Keratinocyte (primary cell): ENCODE data around the gene ETF1. TPM values are rescaled to one million over a fixed set of nuclear protein-coding genes. Genes with fewer than 3 reads are reported as not detected.

Experiments
- DNase-seq: peaks from one replicate; pipeline ENCODE4 v3.0.0-alpha.2; 2011; ENCODE audit warnings: low read depth, missing footprints, low spot score
- FAIRE-seq: peaks from 2 replicates; lab custom pipeline; 2011; peaks lifted over from hg19 to GRCh38; lab: Jason Lieb, UNC
- H2AFZ ChIP-seq: 2 replicates; pipeline ENCODE4 v1.6.0; 2012; ENCODE audit warnings: low read length, control low read depth, inconsistent platforms; ENCODE audit not compliant: control insufficient read depth
- H3K27ac ChIP-seq: 2 replicates; pipeline ENCODE4 v1.5.1; 2011; ENCODE audit warnings: low read length; ENCODE audit not compliant: control insufficient read depth, insufficient read depth
- H3K27me3 ChIP-seq: 3 replicates; pipeline ENCODE4 v1.6.0; 2011; ENCODE audit warnings: low read length; ENCODE audit not compliant: control insufficient read depth, insufficient read depth; ENCODE audit errors: extremely low read depth
- H3K36me3 ChIP-seq, 2 experiments: 2 replicates in 1 of 2; 3 replicates in 1 of 2; pipeline ENCODE4 v1.5.1; 2011; ENCODE audit warnings: low read length in 2 of 2, mild to moderate bottlenecking in 1 of 2; ENCODE audit not compliant: control insufficient read depth in 2 of 2, insufficient read depth in 2 of 2; ENCODE audit errors: extremely low read depth in 1 of 2
- H3K4me1 ChIP-seq: 3 replicates; pipeline ENCODE4 v1.5.1; 2011; ENCODE audit warnings: low read length; ENCODE audit not compliant: control insufficient read depth, insufficient read depth; ENCODE audit errors: extremely low read depth
- H3K4me2 ChIP-seq: 3 replicates; pipeline ENCODE4 v1.6.0; 2011; ENCODE audit warnings: low read depth, low read length; ENCODE audit not compliant: control insufficient read depth, insufficient read depth; ENCODE audit errors: extremely low read depth
- H3K4me3 ChIP-seq, 3 experiments: fragments of 200-600 bp in 1 of 3; sonication (generic) in 1 of 3; 2 replicates in 2 of 3; 3 replicates in 1 of 3; pipeline ENCODE4 v1.5.1; 2011 to 2016; ENCODE audit warnings: low read length in 3 of 3, mild to moderate bottlenecking in 3 of 3, control low read depth in 2 of 3, inconsistent platforms in 1 of 3, low read depth in 1 of 3, mixed read lengths in 1 of 3, mixed run types in 1 of 3, moderate library complexity in 1 of 3; ENCODE audit not compliant: control insufficient read depth in 2 of 3, insufficient read depth in 2 of 3; ENCODE audit errors: extremely low read depth in 1 of 3
- H3K79me2 ChIP-seq: 2 replicates; pipeline ENCODE4 v1.6.0; 2012; ENCODE audit warnings: low read length; ENCODE audit not compliant: control insufficient read depth, insufficient read depth
- H3K9ac ChIP-seq: 3 replicates; pipeline ENCODE4 v1.6.0; 2011; ENCODE audit warnings: low read length; ENCODE audit not compliant: control insufficient read depth, insufficient read depth; ENCODE audit errors: extremely low read depth
- H3K9me1 ChIP-seq: 3 replicates; pipeline ENCODE4 v1.6.0; 2011; ENCODE audit warnings: low read length; ENCODE audit not compliant: control insufficient read depth, insufficient read depth; ENCODE audit errors: extremely low read depth
- H3K9me3 ChIP-seq: 2 replicates; pipeline ENCODE4 v1.5.1; 2012; ENCODE audit warnings: low read depth, low read length; ENCODE audit not compliant: control insufficient read depth
- H4K20me1 ChIP-seq: 3 replicates; pipeline ENCODE4 v1.6.0; 2011; ENCODE audit warnings: low read length; ENCODE audit not compliant: control insufficient read depth, insufficient read depth; ENCODE audit errors: extremely low read depth
- EZH2 ChIP-seq: IDR thresholded peaks from one replicate; pipeline ENCODE4 v1.6.1; 2012; ENCODE audit warnings: inconsistent platforms, mild to moderate bottlenecking, low read length, moderate library complexity
- dilution Hi-C: fragments of 300-500 bp; cut with MboI; formaldehyde crosslinking; loops from one replicate; pipeline ENCODE4 v1.7.0; 2020; ENCODE audit warnings: low sequenced_read_pairs; ENCODE audit not compliant: extremely low pct_ligation_motif_present
- polyA plus RNA-seq, 5 experiments: library from polyadenylated mRNA; depleted of rRNA in 3 of 5; stranded (reverse) in 3 of 5; stranded (forward) in 1 of 5; unstranded in 1 of 5; fragments of >200 nt; gene quantifications; 1 replicate in 1 of 5; 2 replicates in 3 of 5; 3 replicates in 1 of 5; pipeline versions ENCODE4 v1.2.1 to v1.2.3, GENCODE V29; 2011 to 2012; ENCODE audit warnings: missing spikeins in 2 of 5, low read depth in 1 of 5, low replicate concordance in 1 of 5
- TF ChIP-seq, protein P1 (sequence below), 3 experiments: IDR thresholded peaks in 1 of 3; conservative IDR thresholded peaks in 1 of 3; optimal IDR thresholded peaks in 1 of 3; 2 replicates in 2 of 3; 3 replicates in 1 of 3; pipeline versions ENCODE3 to v1.5.1; 2011; ENCODE audit warnings: low read length in 3 of 3, mild to moderate bottlenecking in 3 of 3, moderate library complexity in 2 of 3, control low read depth in 1 of 3, inconsistent platforms in 1 of 3; ENCODE audit not compliant: insufficient read depth in 2 of 3; ENCODE audit errors: extremely low read depth in 1 of 3

ETF1 gene
- polyA plus RNA-seq, 1 donor (not counting 4 experiments of a cell fraction or from before 2014, with no cell fraction given) = 137 TPM

DNA sequence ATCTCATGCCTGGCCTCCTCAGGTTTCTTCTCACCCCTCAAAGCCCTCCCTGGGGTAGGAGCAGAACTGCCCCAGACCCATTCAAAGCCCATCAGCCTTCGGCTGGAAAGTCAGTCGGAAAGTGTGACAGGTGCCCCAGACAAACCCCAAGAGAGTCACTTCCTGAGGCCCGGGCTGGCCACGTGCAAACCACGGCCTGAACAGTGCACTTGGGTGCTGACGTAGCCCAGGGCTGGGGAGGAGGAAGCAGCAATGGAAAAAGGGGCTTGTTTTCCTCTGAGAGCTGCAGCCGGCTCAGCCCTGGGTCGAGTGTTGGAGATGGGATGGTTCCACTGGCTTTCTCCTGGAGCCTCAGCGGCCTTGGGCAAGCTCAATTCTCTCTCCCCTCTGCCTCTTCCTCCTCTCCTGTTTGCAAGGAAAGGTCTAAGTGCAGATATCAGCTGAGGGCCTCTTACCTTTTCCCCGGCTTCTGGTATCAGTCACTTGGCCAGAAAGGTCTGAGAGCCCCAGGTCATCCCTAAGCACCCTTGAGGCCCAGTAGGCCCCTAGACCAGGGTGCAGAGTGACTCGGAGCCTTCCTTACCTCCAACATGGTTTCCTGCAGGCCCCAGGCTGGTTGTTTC lies 83.6 kb downstream of the ETF1 start:
- DNase-seq = no peak
- no peak for TF ChIP-seq EZH2
- TF ChIP-seq, protein P1, sequence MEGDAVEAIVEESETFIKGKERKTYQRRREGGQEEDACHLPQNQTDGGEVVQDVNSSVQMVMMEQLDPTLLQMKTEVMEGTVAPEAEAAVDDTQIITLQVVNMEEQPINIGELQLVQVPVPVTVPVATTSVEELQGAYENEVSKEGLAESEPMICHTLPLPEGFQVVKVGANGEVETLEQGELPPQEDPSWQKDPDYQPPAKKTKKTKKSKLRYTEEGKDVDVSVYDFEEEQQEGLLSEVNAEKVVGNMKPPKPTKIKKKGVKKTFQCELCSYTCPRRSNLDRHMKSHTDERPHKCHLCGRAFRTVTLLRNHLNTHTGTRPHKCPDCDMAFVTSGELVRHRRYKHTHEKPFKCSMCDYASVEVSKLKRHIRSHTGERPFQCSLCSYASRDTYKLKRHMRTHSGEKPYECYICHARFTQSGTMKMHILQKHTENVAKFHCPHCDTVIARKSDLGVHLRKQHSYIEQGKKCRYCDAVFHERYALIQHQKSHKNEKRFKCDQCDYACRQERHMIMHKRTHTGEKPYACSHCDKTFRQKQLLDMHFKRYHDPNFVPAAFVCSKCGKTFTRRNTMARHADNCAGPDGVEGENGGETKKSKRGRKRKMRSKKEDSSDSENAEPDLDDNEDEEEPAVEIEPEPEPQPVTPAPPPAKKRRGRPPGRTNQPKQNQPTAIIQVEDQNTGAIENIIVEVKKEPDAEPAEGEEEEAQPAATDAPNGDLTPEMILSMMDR (optimal IDR thresholded peaks at IDR 0.05 in 1 of 3, IDR thresholded peaks at IDR 0.05 in 1 of 3, conservative IDR thresholded peaks at IDR 0.05 in 1 of 3; ENCODE audit: extremely low read depth in 1 of 3, insufficient read depth in 2 of 3, low read length in 3 of 3) = no peak
- H3K27me3 ChIP-seq = no peaks in the 10 kb centered on the region
- no peaks in the 10 kb centered on the region for H3K79me2 ChIP-seq
- dilution Hi-C loops = no loop called here
- no peak overlapping the region for H3K4me2 ChIP-seq
- H3K4me3 ChIP-seq = no peak overlapping the region
- H3K4me1 ChIP-seq = peaks cover 12% of the 10 kb centered on the region
- H3K9me3 ChIP-seq = no peaks in the 10 kb centered on the region
- H3K9me1 ChIP-seq = no peaks in the 10 kb centered on the region
- H3K27ac ChIP-seq = no peak overlapping the region
- no peak overlapping the region for H3K9ac ChIP-seq
- H4K20me1 ChIP-seq = no peaks in the 10 kb centered on the region
- no peak overlapping the region for H2AFZ ChIP-seq
- no peaks in the 10 kb centered on the region for H3K36me3 ChIP-seq
- FAIRE-seq = no peak

DNA sequence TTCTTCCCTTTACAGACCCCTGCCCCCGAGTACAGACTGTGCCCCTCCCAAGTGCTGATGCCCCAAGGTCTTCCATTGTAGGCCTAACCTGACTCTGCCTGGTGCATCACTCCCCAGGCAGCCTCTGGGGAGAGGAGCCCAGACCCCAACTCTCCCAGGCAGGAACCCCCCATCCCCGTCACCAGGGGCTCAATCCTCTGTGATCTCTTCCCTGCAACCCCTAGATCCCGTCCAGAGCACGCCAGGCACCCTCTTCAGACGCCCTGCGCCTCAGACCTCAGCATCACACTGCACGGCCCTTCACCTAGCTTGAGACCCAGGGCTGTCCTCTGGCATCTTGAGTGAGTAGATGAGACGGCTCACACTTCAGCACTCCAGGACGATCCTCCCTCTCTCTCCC lies 84.2 kb downstream of the ETF1 start:
- dilution Hi-C loops = no loop called here
- no peaks in the 10 kb centered on the region for H3K27me3 ChIP-seq
- H3K9me1 ChIP-seq = no peaks in the 10 kb centered on the region
- H3K9me3 ChIP-seq = no peaks in the 10 kb centered on the region
- no peak overlapping the region for H3K9ac ChIP-seq
- TF ChIP-seq EZH2 = no peak
- TF ChIP-seq, protein P1 (optimal IDR thresholded peaks at IDR 0.05 in 1 of 3, IDR thresholded peaks at IDR 0.05 in 1 of 3, conservative IDR thresholded peaks at IDR 0.05 in 1 of 3; ENCODE audit: extremely low read depth in 1 of 3, insufficient read depth in 2 of 3, low read length in 3 of 3) = no peak
- H3K4me1 ChIP-seq = peaks cover 10% of the 10 kb centered on the region
- FAIRE-seq (no peak), DNase-seq (no peak)
- no peak overlapping the region for H3K27ac ChIP-seq
- H3K4me2 ChIP-seq = no peak overlapping the region
- H3K36me3 ChIP-seq = no peaks in the 10 kb centered on the region
- no peaks in the 10 kb centered on the region for H3K79me2 ChIP-seq
- no peak overlapping the region for H3K4me3 ChIP-seq
- H2AFZ ChIP-seq = no peak overlapping the region
- H4K20me1 ChIP-seq = no peaks in the 10 kb centered on the region
